Omental fat pad (tissue), 4 donors: ENCODE data around the gene ATXN10. TPM values are rescaled to one million over a fixed set of nuclear protein-coding genes. Genes with fewer than 3 reads are reported as not detected.

ENCODE experiments used
- ATAC-seq: fragments of 150-250 bp; one replicate; pipeline ENCODE4 v1.9.1; 2016; ENCODE audit warnings: mild to moderate bottlenecking, moderate library complexity; ENCODE audit not compliant: low FRiP score
- DNase-seq: peaks from one replicate; pipeline ENCODE4 v3.0.0-alpha.2; 2019; ENCODE audit warnings: low spot score
- CTCF ChIP-seq, 3 donors: fragments of 450-650 bp; IDR thresholded peaks; one replicate each; pipeline ENCODE4 v1.5.1; 2016 to 2017; ENCODE audit warnings: antibody characterized with exemption in 3 of 3, mild to moderate bottlenecking in 3 of 3, moderate library complexity in 2 of 3
- total RNA-seq, 4 donors: library from RNA; depleted of rRNA; stranded (reverse); fragments of >200 nt; gene quantifications; one replicate each; pipeline ENCODE4 v1.1.0, GENCODE V29; 2016

Gene ATXN10
- total RNA-seq, 4 donors from 2014 or later: 80.9 to 127 (median 103) TPM

GRCh38 chr22:45722006-45722405 is 50.4 kb downstream of the ATXN10 start:
- no peak for ATAC-seq
- DNase-seq: no peak
- TF ChIP-seq CTCF (IDR thresholded peaks at IDR 0.05): no peak

GRCh38 chr22:45726081-45726480 is 54.4 kb downstream of the ATXN10 start:
- ATAC-seq: no peak
- no peak for DNase-seq
- TF ChIP-seq CTCF (IDR thresholded peaks at IDR 0.05): no peak

- no peak for TF ChIP-seq CTCF (IDR thresholded peaks at IDR 0.05)
- DNase-seq: no peak
- ATAC-seq: peak; percentile 73
These were observed 59.6 kb downstream of the ATXN10 start for GRCh38 chr22:45731041-45731797.

GRCh38 chr22:45731798-45732495 is 60.3 kb downstream of the ATXN10 start:
- peak; percentile 44 for ATAC-seq
- DNase-seq: no peak
- no peak for TF ChIP-seq CTCF (IDR thresholded peaks at IDR 0.05)

- ATAC-seq: no peak
- no peak for TF ChIP-seq CTCF (IDR thresholded peaks at IDR 0.05)
- no peak for DNase-seq
These were observed 63.6 kb downstream of the ATXN10 start for GRCh38 chr22:45735273-45735672.

- no peak for ATAC-seq
- no peak for TF ChIP-seq CTCF (IDR thresholded peaks at IDR 0.05)
These were observed 66.6 kb downstream of the ATXN10 start for GRCh38 chr22:45738206-45738605.

GRCh38 chr22:45740236-45740635 is 68.6 kb downstream of the ATXN10 start:
- DNase-seq: no peak
- no peak for ATAC-seq
- no peak for TF ChIP-seq CTCF (IDR thresholded peaks at IDR 0.05)

More at GRCh38 chr22:45738206-45738605, 66.6 kb downstream of the ATXN10 start:
- DNase-seq: no peak
